ENCODE data around the gene RAD50. TPM values are rescaled to one million over a fixed set of nuclear protein-coding genes. Genes with fewer than 3 reads are reported as not detected.
"Not testable (repeated sequence)": the region's sequence is repeated elsewhere in the genome, so short reads cannot be mapped to it uniquely, and the experiment has no call there.

The RAD50 gene
- total RNA-seq, 1 donor from 2014 or later = 31.4 TPM

DNA sequence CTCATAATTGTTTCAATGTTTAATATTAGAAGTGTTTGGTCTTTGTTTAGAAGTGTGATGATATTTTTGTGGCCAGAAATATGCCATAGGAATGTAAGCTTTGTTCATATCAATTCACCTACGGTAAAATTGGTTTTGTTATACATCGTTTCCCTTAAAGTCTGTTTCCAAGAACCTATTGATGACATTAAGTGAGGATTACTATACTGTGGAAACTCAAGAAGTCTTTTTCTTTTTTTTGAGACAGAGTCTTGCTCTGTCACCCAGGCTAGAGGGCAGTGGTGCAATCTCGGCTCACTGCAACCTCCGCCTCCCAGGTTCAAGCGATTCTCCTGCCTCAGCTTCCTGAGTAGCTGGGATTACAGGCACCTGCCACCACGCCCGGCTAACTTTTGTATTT, 7.9 kb upstream of the RAD50 start:
- DNase-seq (ENCODE audit: missing footprints); intact Hi-C loops (cut with DNase I); ATAC-seq: not testable (repeated sequence)

DNA sequence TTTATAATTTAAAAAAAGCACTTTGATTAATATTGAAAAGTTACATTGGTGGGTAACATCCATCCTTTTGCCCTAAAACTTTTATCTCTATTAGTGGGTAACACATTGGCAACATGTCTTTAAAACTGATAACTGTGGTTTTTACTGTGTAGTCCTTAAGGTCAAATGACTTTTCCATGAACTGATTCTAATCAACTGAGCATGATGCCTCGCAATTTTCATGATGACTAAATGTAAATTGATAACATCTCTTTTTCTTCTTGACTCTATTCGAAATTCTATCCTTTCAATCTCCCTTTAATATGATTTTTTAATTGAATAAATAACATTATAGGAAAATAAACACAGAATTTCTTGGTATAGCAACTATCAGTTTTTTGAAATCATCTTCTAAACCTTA, 7.2 kb upstream of the RAD50 start:
- intact Hi-C loops (cut with DNase I) = no loop called here

DNA sequence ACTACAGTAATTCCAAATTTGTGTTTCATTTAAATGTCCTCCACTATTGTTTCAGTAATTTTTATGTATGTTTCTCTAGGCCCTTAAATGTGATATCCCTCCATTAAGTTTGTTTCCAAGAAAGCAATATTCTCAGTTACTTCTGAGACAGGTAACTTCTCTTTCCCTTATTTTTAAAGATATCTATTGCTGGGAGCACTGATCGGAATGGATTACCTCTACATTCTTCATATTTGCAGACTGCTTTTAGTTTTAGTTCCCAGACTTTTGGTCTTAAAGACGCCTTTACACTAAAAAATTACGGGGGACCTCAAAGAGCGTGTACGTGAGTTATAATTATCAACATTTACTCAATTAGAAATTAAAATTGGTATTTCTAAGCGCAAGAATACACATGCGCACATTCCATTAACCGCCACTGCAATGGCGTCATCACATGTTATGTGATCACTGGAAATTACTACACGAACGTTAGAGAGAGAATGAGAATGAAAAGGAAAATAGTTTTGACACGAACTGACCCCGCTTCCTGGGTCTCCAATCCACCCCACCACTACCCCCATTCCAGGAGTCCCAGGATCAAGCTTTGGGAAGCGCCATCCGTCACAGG, 519 bp upstream of the RAD50 start:
- intact Hi-C loops (cut with DNase I) = no loop called here
- DNase-seq (ENCODE audit: missing footprints) (no peak), ATAC-seq (no peak)

More for the DNA sequence above, 7.2 kb upstream of the RAD50 start:
- no peak for ATAC-seq
- DNase-seq (ENCODE audit: missing footprints) = no peak

DNA sequence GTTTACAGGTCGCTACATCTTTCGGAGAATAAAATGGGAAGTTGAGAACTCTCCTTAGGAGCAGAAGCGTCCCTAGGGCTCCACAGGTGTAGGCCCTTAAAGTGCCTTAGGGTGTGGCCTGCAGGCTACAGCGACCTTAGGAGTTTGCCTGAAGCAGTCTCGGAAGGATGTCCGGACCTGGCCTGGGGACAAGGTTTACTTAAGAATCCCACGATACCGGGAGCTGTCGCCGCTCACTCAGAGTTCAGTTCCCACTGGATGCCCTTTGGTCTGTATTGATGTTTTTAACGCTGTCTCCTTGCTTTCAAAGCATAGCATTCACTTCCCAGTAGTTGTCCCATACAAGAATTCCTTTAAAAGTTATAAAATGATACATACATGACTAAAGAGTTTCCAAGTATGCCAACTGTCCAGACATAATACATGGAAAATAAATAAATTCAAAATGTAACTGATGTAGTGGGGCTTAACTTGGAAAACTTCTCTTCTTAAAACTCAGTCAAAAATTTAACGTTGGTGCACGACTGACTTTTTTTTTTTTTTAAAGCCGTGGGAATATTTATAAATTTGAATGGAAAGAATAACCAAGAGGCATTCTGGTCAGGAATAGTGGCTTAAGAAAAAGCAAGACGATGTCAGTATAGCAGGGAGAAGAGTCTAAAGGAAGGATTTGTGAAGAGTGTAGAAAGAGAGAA, 848 bp downstream of the RAD50 start:
- intact Hi-C loops (cut with DNase I) = no loop called here
- ATAC-seq (peak; percentile 46), DNase-seq (ENCODE audit: missing footprints) (peak; percentile 68)

DNA sequence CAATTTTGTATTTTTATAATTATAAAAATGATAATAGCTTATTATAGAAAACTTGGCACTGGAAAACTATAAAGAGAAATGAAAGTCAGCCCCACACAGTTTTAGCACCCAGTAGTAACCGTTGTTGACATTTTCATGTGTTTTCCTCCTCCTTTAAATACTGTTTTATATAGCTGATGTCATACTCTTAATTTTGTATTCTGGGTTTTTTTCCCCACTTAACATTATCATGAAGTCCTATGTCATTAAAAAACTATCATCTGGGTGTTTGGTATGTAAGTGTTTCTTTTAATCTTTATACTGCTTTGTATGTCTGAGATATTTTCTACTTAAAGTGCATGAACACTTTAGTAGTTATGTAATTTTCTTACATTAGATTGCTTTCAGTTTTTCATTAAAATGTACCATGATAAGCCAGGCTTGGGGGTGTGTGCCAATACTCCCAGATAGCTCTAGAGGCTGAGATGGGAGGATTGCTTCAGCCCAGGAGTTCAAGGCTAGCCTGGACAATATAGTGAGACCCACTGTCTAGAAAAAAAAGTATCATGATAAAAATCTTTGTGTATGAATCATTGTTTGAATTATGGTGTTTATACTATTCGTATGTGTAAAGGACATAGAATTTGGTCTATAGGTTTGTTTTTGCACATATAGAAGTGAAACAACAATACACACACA, 2.7 kb downstream of the RAD50 start:
- no peak for ATAC-seq
- intact Hi-C loops (cut with DNase I) = no loop called here
- DNase-seq (ENCODE audit: missing footprints) = no peak

DNA sequence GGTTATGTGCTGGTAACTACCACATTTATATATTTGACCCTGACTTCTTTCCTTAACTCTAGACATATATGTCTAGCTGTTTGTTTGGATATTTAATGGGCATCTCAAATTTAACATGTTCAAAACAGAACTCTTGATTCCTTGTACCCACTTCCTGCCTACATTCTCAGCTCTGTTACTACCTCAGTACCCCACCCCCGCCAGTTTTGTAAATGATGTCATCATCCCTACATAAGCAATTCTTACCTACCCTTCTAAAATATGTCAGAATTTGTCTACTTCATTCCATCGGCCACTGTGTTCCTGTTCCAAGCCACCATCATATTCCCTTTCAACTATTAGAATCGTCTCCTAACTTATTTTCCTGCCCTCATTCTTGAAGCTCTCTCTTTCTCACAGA, 4.8 kb downstream of the RAD50 start:
- ATAC-seq (no peak), DNase-seq (ENCODE audit: missing footprints) (no peak)
- intact Hi-C loops (cut with DNase I) = no loop called here

DNA sequence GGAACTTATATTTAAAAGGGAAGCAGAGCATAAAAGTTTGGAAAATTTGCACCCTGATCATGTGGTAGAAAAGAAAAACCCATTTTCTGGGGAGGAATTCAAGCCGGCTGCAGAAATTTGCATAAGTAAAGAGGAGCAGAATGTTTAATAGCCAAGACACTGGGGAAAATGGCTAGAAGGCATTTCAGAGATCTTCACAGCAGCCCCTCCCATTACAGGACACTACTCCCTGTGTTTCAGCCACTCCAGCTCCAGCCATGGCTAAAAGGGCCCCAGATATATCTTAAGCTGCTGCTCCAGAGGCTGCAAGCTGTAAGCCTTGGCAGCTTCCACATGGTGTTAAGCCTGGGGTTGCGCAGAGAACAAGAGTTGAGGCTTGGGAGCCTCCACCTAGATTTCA, 7.8 kb downstream of the RAD50 start:
- intact Hi-C loops (cut with DNase I); ATAC-seq: not testable (repeated sequence)

DNA sequence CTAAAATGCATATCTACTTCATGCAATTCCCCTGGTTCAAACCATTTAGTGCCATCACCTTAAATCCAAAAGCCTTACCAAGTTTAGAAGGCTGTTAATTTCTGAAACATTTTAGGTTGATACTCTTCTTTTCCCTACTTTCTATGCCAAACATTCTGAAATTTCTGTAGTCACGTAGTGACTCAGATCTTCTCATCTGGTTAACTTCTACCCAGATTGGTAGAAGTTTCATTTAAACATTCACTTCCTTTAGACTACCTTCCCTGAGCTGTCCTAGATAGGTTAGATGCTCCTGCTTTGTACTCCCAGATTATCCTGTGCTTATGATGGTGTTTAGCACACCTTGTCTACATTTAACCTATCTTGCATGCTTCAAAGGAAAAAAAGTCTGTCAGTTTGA, 9.9 kb downstream of the RAD50 start:
- intact Hi-C loops (cut with DNase I) = no loop called here

More for the DNA sequence above, 7.8 kb downstream of the RAD50 start:
- not testable (repeated sequence) for DNase-seq (ENCODE audit: missing footprints)

DNA sequence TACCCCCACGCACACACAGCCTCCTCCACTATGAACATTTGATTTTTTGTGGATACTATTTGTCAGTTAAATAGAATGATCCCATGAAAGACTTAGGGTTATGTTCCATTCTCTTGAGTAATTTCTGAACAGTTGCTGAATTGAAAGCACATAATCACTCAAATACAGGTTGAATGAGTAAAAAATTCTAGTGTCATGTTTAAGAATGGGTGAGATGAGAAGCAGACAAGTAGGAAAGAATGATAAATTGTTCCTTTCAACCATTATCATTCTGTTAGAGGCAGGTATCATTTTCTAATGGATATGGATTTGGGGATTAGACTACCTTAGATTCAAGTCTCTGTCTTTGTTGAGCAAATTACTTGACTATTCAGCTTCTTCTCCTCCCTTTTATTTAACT, 19.3 kb downstream of the RAD50 start:
- no peak for DNase-seq (ENCODE audit: missing footprints)
- no peak for ATAC-seq
- intact Hi-C loops (cut with DNase I) = no loop called here

More for the DNA sequence above, 9.9 kb downstream of the RAD50 start:
- DNase-seq (ENCODE audit: missing footprints) (no peak), ATAC-seq (no peak)

DNA sequence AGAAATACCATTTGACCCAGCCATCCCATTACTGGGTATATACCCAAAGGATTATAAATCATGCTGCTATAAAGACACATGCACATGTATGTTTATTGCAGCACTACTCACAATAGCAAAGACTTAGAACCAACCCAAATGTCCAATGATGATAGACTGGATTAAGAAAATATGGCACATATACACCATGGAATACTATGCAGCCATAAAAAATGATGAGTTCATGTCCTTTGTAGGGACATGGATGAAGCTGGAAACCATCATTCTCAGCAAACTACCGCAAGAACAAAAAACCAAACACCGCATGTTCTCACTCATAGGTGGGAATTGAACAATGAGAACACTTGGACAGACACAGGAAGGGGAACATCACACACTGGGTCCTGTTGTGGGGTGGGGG, 27.8 kb downstream of the RAD50 start:
- ATAC-seq; DNase-seq (ENCODE audit: missing footprints); intact Hi-C loops (cut with DNase I): not testable (repeated sequence)

DNA sequence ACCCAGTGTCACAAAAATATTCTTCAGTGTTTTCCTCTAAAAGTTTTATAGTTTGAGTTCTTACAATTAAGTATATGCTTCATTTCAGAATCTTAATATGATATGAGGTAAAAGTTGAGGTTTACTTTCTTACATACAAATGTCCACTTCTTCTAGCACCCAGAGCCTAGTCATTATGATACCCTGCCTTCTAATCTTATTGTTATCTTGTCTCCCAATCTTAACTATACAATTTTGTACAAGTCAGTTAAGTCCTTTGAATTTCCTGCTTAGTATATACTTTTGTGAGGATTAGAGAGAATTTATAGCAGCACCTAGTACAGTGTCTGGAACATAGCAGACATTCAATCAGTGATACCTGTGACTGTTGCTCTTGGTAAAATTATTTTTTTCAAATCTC, 29.3 kb downstream of the RAD50 start:
- intact Hi-C loops (cut with DNase I) = no loop called here
- DNase-seq (ENCODE audit: missing footprints) (no peak), ATAC-seq (no peak)

DNA sequence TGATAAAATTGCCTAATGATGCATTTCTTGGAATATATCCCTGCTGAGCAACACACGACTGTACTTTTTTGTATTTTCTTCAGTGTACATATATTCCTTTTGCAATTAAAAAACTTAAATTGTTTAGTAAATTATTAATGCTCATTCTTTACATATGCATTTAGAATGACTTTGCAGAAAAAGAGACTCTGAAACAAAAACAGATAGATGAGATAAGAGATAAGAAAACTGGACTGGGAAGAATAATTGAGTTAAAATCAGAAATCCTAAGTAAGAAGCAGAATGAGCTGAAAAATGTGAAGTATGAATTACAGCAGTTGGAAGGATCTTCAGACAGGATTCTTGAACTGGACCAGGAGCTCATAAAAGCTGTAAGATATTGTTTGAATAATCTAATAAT, 32.7 kb downstream of the RAD50 start:
- no peak for ATAC-seq
- intact Hi-C loops (cut with DNase I) = no loop called here
- no peak for DNase-seq (ENCODE audit: missing footprints)

DNA sequence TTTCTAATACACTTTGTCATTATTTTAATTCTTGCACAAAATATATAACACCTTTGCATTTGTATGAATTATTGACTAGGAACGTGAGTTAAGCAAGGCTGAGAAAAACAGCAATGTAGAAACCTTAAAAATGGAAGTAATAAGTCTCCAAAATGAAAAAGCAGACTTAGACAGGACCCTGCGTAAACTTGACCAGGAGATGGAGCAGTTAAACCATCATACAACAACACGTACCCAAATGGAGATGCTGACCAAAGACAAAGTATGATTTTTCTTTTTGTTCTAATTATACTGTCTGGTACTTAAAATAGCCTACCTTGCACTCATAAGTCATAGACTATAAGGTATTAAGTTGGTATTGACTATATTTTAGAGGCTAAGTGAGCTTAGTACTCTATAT, 34.4 kb downstream of the RAD50 start:
- ATAC-seq = no peak
- no peak for DNase-seq (ENCODE audit: missing footprints)
- intact Hi-C loops (cut with DNase I) = no loop called here

DNA sequence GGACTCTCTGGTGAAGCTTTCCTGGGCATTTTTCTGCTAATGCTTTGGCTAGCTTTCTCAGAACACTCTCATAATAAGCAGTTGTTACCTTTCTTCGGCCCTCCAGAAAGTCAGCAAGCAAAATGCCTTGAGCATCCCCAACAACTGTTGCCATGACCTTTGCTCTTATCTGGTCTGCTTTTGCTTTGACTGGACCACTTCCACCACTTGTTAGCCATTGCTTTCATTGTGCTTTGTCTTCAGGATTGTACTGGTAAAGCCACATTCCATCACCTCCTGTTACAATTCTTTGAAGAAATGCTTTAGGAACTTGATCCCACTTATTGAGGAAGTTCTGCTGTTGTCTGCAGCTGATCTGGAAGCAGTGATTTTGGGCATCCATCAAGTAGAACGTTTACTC, 35.7 kb downstream of the RAD50 start:
- ATAC-seq (no peak), DNase-seq (ENCODE audit: missing footprints) (no peak)
- intact Hi-C loops (cut with DNase I) = no loop called here

DNA sequence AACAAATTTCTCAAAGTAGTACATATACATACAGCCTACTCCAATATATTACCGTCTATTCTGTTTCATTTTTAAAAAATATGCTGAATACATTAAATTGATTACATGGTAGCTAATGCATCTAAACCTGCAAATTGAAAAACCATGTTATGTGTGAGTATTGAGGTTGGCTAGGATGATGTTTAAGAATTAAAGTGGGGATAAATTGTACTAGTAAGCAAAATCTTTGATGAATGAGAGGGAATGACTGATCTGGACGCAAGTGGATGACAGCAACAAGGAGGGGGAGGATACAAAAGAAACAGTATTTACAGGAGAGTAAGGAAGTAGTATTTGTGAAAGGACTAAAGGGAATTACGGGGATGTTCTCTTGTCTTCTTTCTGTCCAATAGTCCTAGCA, 37.4 kb downstream of the RAD50 start:
- ATAC-seq (no peak), DNase-seq (ENCODE audit: missing footprints) (no peak)
- intact Hi-C loops (cut with DNase I) = no loop called here

DNA sequence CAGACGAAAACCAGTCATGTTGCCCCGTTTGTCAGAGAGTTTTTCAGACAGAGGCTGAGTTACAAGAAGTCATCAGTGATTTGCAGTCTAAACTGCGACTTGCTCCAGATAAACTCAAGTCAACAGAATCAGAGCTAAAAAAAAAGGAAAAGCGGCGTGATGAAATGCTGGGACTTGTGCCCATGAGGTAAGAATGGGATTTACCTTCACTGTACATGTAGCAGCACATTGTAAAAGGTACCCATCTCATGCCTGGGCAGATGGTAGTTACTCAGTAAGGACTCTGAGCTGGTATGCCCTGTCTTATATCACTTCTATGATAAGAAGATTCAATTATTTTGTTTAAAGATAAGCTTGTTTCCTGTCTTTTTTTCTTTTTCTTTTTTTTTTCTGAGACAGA, 38.8 kb downstream of the RAD50 start:
- DNase-seq (ENCODE audit: missing footprints) (no peak), ATAC-seq (no peak)
- intact Hi-C loops (cut with DNase I) = no loop called here

DNA sequence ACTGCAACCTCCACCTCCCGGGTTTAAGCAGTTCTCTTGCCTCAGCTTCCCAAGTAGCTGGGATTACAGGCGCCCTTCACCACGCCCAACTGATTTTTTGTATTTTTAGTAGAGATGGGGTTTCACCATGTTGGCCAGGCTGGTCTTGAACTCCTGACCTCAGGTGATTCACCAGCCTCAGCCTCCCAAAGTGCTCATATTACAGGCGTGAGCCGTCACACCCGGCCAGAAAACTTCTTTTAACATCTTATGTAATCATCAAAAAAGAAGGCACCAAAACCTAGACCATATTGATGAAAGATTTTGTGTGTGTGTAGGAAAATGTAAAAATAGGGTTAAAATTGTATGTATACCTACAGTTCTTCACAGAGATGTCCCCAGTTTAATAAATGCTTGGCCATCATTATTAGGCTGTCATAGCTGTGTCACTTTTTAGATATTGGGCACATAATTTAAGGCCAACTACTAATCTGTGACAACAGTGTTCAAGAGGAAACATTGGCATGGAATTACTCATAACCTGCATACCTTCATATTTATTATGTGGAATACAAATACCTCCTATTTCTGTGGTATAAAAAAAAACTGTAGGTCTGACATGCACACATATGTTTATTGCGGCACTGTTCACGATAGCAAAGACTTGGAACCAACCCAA, 44.4 kb downstream of the RAD50 start:
- intact Hi-C loops (cut with DNase I) = no loop called here
- ATAC-seq = no peak
- no peak for DNase-seq (ENCODE audit: missing footprints)

DNA sequence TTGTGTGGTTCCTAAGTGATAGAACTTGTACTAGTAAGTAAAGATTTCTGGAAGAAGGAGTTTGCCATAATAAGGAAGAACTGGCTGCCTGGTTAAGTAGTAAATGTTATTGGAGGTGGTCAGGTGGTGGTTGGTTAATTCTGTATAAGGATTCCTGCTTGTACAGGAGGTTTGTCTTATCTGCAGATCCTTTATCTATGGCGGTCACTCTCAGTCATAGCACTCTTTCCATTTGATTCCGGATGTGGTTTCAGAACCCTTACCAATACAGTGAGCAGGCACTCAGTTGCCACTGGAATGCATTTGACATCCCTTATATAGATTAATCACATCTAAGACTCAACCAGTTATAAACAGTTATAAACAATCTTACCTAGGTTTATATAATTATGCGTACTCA, 50.3 kb downstream of the RAD50 start:
- DNase-seq (ENCODE audit: missing footprints) (no peak), ATAC-seq (no peak)
- intact Hi-C loops (cut with DNase I) = no loop called here

DNA sequence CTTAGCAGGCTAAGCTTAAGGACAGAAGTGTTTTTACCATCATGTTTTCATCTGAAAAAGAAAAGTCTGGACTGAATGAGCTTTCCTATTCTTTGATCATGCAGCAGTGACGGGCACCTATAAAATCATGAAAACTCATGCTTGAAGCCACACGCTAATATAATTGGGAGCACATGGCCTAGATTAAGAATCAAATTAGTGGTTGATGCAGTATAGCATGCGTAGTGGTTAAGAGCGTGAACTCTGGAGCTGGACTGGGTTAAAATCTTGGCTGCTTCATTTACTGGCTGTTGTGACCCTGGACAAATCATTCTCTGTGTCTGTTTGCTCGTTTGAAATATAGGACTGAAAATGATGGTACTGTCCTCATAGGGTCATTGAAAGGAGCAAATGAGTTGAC, 51.3 kb downstream of the RAD50 start:
- ATAC-seq (no peak), DNase-seq (ENCODE audit: missing footprints) (no peak)
- intact Hi-C loops (cut with DNase I) = no loop called here

DNA sequence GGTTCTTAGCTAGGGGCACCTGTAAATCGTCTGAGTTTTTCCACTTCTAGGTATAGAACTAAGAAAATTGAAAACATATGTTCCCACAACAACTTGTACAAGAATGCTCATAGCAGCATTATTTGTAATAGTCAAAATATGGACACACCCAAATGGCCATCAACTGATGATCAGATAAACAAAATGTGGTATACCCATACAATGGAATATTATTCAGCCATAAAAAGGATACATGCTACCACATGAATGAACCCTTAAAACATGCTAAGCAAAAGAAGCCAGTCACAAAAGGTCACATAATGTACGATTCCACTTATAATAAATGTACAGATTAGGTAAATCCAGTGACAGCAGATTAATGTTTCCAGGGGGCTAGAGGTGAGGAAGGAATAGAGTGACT, 55.2 kb downstream of the RAD50 start:
- DNase-seq (ENCODE audit: missing footprints) (no peak), ATAC-seq (no peak)
- intact Hi-C loops (cut with DNase I) = no loop called here
